Measurements from ENCODE around the gene SYNE3.

The SYNE3 gene

DNA sequence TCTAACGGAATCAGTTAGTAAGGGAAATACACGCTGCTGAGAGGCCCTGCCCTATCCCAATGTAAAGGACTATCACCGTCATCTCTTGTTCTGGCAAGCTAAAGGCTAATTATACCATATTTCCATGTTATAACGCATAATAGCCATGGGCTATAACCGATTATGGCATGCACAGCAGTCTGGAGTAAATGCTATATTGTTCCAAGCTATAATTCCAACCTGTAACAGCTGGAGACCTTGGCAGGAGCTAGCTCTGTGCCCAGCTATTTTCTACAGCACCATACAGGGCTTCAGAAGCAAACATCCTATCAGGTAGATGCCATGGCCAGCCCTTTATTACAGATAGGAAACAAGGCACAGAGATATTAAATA is 26.3 kb downstream of the SYNE3 start:
- DNase-seq (ENCODE audit: low read depth in 2 of 2), result no peak

DNA sequence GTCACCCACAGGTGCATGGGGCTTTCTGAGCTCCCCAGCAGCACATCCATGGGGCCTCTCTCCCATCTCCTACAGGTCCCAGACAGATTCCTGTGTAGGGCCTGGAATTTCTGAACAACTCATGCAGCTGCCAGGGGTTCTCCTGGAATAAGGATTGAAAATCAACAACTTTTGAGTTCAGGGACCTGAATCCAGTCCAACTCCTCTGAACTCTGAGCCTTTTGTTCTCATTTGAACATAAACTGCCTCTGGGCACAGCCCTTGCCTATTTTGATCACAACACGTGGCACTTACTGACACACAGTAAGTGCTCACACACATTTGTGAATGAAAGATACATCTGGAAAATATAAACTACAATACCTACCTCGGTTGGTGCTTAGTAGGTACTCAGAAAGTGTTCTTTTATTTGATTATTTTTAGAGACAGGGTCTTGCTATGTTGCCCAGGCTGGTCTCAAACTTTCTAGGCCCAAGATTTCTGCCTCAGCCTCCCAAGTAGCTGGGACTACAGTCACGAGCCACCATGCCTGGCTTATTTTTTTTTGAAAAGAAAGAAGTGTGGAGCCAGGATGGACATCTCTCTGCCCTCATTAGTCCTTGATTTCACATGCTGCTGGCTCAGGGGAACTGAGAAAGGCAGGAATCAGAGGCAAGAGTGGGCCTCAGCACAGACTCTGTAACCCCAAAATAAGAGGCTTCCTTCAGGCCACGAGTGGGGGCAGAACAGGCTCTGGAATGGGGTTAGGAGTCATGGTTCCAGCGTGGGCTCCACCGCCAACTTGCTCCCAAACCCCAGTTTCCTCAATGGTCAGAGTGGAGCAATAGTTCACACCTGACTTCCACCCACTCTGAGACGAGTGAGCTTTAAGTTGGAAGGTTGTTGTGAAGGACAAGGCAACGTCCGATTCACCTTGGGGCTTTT is 27.0 kb downstream of the SYNE3 start:
- DNase-seq (ENCODE audit: low read depth in 2 of 2), result no peak

DNA sequence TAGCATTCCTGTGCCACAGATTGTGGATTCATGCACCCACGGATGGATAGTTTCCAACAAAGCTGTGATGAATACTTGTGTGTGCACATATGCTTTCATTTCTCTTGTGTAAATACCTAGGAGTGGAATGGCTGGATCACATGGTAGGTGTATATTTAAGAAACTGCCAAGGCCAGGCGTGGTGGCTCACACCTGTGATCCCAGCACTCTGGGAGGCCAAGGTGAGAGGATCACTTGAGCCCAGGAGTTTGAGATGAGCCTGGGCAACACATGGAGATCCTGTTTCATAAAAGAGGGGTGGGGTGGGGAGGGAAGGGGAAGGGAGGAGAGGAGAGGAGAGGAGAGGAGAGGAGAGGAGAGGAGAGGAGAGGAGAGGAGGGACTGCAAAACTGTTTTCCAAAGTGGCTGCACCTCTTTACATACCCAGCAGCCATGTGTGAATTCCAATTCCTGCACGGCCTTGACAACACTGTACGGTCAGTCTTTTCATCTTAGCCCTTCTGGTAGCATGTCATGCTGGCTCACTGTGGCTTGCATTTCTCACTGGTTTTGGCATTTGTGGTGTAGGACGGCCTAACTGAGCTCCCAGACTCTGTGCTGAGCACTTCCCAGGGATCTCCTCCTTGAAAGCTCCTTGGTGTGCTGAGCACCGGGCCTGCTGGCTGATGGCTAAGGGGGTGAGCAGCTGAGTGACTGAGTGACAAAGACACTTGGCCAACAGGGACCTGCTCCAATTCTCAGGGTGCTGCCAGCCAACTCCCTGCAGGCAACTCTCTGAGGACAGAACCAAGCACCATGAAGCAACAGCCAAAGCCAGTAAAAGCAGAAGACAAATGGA is 27.9 kb downstream of the SYNE3 start:
- DNase-seq (ENCODE audit: low read depth in 2 of 2), result no peak

DNA sequence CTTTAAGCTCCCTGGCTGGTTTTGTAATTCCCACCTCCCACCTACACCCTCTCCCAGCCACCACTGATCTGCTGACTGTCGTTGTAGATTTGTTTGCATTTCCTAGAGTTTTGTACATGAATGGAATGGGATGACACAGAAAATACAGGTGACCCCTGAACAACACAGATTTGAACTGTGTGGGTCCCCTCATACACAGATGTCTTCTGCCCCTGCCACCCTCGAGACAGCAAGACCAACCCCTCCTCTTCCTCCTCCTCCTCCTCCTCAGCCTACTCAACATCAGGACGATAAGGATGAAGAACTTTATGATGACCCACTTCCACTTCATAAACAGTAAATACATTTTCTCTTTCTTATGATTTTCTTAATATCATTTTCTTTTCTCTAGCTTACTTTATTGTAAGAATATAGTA is 28.8 kb downstream of the SYNE3 start:
- DNase-seq (ENCODE audit: low read depth in 2 of 2), result no peak

DNA sequence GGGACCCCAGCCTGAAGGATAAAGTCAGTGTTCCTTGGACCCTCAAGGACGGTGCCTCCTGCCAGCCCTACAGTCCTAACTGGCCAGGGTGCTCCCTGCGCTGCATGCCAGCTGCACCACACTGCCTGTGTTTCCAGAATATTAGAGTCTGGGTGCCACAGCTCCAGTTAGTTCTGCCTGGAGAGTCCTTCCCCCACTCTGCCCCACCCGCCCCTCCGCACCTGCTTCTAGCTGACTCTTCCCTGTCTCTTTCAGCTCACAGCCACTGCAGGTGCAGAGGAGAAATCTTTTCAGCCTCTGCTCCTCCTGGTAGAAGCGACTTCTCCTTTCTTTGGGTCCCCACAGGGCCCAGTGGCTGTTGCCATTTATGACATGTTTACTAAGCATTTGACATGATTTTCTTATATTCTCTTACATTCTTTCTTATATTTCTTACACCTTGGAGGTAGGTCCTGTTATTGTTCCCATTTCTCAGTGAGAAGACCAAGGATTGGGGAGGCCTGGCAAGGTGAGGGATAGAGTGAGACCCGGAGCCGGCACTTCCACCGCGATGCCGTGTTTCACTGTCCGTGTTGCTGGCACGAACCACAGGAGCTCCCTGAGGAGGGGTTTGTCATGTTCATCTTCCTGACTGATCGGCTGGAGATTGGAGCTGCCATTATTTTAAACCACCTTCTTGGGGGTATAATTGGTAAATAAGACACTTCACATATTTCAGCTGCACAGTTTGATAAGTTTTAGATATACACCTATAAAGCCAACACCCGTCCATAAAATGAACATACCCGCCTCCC is 29.4 kb downstream of the SYNE3 start:
- no peak for DNase-seq (ENCODE audit: low read depth in 2 of 2)

DNA sequence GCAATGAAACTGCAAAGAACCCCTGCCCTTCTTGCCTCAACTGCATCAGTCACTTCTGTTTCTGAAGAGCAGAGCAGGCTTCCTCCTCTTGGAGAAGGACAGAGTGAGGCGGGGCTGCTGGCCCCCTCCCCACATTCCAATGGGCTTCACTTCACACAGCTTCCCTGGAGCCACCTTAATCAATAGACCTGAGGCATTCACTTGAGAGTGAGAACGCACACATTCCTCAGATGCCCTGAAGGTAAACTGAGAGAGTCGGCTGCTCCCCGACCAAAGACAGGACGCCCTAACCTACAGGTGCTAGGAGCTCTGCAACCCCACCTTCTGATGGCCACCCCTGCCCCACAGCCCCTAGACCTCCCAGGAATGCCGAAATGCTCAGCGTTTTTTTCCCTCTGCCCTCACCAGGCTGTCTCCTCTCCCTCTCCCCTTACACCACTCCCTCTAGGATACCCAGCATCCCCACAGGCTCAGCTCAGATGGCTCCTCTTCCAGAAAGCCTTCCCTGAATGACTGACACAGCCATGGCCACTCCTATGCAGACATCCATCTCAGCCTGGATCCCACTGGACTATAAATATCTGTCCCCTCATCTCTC is 31.1 kb downstream of the SYNE3 start:
- no peak for DNase-seq (ENCODE audit: low read depth in 2 of 2)

DNA sequence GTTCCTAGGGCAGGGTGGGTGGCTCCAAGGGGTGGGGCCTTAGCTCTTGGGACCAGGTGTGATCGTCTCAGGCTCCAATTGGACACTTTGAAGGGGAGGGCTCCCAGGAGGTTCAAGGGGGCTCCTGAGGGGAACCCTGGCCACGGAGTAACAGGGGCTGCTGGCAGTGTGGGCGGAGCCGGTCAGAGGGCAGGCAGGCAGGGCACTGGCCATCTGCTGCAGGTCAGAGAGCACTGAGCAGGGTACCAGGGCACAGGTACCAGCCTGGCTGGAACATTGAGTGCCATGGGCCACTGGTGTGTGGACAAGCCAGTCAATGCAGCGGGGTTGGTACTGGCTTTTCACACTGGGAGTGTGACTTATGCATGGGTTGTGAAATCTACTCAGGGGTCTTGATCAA is 32.2 kb downstream of the SYNE3 start:
- no peak for DNase-seq (ENCODE audit: low read depth in 2 of 2)

DNA sequence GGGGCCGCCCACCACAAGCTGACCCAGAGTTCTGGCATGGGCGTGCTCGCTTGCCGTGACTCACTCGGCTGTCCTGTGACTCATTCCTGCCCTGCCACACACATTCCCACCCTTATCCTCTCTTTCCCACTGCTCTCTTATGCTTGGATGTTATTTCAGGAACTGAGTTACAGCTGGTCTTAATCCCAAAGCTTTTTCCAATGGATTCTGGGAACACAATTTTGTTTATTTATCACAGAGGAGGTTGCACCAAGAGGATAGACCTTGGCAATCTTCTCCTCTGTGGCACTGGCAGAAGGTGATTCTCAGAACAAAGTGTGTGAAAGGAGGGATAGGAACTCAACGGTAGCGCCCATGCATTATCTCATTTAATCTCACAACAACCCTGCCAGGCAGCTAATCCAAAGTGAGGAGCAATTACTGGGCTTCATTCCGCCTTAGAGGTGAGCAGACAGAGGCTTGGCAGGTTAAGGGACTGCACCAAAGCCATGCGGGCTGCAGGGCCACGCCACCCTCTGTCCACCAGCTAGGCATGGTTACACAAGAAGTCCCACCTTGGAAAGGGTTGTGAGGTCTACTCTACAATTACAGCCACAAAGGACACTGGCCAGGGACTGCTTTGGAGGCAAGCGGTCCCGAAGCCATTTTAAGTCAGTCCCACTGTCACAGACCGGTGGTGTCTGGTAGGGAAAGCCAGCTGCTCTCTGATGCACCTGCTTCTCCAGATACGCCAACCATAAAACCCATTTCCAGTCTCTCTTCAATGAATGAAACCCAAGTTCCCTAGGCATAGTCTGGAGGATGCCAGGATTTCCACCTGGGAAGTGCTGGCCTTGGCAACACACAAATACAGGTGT is 32.9 kb downstream of the SYNE3 start:
- DNase-seq (ENCODE audit: low read depth in 2 of 2), result no peak

DNA sequence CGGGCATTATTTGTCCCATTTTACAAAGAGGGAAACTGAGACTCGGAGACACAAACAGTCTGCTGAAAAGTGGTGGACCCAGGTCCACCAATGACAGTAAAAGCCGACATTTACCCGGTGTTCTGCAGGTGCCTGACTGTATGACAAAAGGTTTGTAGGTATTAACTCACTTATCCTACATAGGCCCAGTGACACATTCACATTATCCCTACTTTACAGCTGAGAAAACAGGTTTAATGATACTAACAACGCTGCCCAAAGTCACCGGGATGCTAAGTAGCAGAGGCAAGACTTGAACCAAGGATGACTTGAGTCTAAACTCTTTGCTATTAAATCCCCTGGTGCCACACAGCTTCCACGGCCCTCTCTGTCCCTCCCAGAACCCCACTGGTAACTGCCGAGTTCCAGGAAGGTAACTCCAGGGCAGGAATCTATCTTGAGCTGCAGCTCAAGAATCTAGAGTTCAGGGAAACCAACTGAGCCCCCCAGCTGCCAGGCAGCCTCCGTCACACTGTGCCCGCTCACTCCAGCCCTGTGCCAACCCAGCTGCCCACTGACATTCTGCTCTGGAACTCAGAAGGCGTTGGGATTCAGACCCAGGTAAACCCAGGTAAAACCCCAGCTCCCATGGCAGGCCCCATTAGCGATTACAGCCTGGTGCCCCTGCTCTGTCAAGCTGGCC is 33.7 kb downstream of the SYNE3 start:
- DNase-seq (ENCODE audit: low read depth in 2 of 2), result no peak

DNA sequence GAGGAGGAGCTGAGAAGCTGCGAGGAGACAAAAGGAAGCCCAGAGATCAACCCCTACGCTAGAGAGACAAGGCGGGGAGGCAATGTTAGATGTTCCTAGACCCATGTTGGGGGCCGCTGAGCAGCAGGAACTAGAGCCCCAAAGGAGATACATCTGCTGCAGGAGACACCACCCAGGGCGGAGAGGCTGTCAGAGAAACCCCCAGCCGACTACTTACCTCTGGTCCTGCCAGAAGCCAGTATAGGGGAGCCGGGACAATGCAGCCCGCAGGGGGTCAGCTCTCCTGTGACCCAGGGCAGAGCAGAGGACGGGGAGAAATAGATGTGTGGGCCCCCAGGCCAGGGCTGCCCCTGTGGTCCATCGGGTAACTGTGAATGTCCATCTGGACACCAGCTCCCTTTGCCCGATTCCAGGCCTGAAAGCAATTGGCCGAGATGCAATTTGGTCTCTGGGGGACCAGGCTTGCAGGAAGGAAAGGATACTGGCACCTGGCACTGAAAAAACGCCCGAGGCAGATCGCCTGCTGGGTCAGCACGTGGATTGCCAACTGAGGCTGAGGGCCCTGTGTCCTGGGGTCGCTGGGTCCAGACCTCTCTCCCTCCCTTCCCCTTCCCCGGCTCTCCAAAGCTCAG is 34.9 kb downstream of the SYNE3 start:
- DNase-seq (ENCODE audit: low read depth in 2 of 2), result no peak

DNA sequence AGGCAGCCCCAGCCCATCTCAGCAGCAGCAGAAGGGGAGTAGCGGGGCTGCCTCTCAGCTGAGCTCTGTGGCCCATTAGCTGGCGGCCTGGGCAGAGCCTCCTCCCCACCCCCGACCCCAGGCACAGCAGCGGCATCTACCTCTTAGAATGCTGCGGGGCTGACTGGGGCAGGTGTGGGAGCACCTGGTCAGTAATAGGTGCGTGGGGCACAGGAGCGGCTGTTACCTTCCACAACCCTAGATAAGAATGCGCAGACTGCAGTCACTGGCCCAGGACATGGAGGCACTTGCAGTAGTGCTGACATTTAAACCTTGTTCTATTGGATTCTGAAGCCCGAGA is 35.6 kb downstream of the SYNE3 start:
- no peak for DNase-seq (ENCODE audit: low read depth in 2 of 2)

DNA sequence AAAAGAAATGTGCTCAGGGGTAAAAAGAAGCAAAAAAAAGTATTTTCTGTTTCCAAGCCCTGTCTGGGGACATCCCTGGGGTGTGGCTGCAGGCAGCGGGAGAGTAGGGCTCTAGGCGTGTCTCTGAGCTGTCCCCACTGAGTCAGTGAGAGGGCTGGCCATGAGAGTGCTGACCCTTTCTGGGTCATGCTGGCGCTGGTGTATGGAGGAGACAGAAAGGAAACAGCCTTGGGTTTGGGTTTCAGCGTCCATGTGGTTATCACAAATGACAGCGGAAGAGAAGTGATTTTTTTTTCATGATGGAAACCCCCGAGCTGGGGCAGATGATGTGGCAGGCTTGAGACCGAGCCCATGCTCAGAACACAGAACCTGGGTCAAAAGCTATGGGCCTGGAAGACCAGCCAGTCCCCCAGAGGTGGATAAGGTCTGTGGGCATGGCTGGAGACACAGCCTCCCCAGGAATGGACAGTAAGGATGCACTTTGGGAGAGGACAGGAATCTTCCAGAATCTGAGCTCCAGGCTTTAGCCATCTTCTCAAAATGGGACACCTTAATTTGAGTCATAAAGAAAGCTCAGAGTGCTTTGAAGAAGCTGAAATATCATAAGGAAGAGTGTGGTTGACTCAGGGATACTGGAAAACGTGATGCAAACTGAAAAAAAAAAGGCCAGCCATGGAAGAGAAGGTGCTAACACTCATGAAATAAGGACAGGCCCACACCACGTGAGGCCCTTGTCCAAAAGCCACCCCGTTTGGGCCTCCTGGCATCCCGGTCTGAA is 36.2 kb downstream of the SYNE3 start:
- DNase-seq (ENCODE audit: low read depth in 2 of 2), result peak in 1 of 2 donors; percentile 28

DNA sequence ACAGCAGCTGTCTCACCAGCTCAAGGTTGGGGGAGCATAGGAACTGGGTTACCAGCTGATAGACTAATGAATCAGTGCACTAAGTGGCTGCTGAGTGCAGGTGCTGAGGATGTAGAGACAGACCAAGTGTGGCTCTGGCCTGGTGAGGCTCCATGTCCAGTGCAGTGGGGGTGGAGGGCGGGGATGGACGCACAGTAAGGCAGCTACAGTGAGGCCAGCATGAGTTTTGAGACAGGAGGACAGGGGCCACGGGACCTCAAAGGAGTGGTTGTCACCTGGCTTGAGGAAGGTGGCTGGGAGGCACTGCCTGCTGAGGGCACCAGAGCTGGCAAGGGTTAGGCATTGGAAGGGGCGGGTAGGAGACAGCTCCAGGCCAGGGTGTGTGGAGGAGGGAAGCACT is 37.0 kb downstream of the SYNE3 start:
- DNase-seq (ENCODE audit: low read depth in 2 of 2), result no peak

DNA sequence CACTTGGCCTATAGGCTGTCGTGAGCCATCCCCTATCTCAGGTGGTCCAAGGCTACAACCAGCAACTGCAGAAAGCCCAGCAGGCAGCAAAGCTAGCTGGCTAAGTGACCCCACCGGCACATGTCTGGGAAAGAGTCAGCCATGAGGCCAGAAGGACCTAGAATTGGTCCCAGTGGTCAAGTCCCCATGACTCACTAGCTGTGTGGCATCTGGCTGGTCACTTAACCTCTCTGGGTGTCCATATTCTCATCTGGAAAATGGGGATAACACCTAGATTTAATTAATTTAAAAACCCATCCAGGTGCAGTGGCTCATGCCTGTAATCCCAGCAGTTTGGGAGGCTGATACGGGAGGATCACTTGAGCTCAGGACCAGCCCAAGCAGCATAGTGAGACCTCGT is 37.6 kb downstream of the SYNE3 start:
- no peak for DNase-seq (ENCODE audit: low read depth in 2 of 2)

DNA sequence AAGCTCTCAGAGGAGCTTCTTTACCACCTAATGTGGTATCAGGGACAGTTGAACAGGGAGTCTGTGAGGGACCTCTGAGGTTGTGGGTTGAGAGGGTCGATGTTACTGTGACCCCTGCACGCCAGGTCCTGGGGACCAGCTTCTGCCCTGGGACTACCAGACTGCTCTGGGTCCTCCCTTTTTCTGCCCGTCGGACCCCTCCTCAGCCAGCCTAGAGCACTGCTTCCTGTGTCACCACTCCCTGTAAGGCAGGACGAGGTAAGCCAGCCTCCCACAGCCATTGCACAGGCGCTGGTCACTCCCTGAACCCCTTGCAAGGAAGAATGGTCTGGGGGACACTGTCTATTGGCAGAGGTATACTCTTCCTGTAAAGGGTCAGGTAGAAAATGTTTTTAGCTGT is 38.1 kb downstream of the SYNE3 start:
- DNase-seq (ENCODE audit: low read depth in 2 of 2), result no peak

DNA sequence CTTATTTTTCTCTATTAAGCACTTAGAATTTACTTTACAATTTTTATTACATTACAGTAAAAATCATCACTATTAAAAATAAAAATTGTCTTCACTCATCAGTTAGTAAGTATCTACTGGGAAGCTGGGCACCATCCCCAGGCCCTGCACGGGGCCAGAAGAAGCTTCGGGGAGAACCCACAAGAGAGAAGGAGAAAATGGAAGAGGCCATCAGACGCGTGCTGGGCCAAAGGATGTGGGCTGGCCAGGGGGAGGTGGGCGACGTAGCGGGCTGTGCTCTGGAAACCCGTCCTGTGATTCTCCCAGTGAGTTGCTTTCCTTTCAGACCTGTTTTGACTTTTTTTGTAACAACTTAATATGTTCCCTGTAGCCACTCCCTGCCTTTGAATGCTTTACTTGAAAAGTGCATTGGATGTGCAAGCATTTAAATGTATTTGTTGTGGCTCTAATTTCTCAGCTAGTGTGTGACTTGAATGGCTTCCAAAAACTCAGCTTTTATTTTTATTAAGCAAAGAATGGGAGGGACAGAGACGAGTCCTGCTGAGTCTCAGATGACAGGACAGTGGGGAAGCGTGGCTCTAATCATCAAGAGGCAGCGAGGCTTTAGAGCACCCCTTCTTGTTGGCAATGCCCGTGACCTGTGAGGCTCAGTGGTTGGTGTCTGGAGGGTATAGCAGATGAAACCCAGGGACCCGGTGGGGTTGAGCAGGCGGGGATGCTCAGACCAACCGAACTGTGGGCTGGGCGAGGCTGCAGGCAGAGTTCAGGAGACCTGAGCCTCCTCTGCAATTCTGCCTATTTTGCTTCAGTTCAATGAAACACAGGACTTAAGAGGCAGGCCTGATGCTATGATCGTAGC is 38.8 kb downstream of the SYNE3 start:
- DNase-seq (ENCODE audit: low read depth in 2 of 2), result no peak

DNA sequence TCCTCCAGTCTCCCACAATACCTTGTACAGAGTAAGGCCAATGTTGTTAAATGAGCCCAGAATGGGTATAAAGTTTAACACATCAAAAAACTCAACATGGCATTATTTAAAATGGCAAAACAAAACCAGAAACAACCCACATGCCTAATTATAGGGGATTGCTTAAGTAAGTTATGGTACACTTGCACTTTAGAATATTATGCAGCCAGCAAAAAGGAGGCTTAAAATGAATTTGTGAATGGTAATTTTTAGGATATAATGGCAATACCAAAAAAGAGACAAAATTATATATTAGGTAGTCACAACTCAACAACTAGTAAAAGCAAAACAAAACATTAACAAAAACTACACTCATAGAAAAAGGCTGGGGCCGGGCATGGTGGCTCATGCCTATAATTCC is 39.7 kb downstream of the SYNE3 start:
- DNase-seq (ENCODE audit: low read depth in 2 of 2), result no peak

Measured in stimulated activated CD4-positive, alpha-beta T cell treated with anti-CD3 and anti-CD28 coated beads, Interleukin-15, amount 100 ng/mL, for 48 hours (primary cell).